ENCODE measurements around the gene TRPM3. TPM values are rescaled to one million over a fixed set of nuclear protein-coding genes. Genes with fewer than 3 reads are reported as not detected.

TRPM3 gene
- total and polyA plus RNA-seq, 9 of the 15 experiments (the other 6 are each of a cell fraction or from before 2014, with no cell fraction given) = 0.04 TPM; not detected in 8

DNA sequence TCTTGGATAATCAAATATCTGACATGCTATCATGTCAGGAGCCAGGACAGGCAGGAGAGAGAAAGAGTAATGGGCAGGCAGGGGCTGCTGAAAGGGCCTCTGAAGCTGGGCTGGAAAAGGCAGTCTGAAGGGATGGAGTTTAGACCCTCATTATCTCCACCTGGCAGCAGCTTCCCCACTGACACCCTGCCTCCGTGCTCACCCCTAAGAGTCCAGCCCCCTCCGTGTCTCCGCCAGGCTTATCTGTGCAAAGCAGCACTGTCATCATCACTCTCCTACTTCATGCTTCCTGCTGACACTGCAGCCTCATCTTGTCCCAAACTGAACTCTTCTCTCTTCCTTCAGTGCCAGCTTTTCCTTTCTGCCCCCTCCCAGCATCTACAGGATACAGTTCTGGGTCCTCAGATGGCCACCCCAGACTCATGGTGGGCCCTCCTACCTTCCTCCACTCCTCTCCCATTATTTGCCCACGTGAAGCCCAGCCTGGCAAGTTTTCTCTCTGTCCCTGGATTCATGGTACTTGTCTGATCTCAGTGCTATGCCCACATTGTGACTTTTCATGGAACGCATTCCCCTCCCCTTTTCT lies 636.1 kb downstream of the TRPM3 start (continued):
- no peak for TF ChIP-seq PHB (CRISPR knock-in tag; IDR thresholded peaks at IDR 0.05)
- TF ChIP-seq GTF2F1 (IDR thresholded peaks at IDR 0.05; ENCODE audit: low read depth, low read length) = no peak
- TF ChIP-seq CBX5 (IDR thresholded peaks at IDR 0.05; ENCODE audit: borderline replicate concordance, low read depth) = peak; percentile 25; the same call in 1 of the 2 replicates
- no peak for TF ChIP-seq ZNF274 (IDR thresholded peaks at IDR 0.05; ENCODE audit: borderline replicate concordance, low read depth, low read length)
- TF ChIP-seq ILK (tag; IDR thresholded peaks at IDR 0.05; ENCODE audit: borderline replicate concordance, low read depth) = no peak
- TF ChIP-seq, protein P1, sequence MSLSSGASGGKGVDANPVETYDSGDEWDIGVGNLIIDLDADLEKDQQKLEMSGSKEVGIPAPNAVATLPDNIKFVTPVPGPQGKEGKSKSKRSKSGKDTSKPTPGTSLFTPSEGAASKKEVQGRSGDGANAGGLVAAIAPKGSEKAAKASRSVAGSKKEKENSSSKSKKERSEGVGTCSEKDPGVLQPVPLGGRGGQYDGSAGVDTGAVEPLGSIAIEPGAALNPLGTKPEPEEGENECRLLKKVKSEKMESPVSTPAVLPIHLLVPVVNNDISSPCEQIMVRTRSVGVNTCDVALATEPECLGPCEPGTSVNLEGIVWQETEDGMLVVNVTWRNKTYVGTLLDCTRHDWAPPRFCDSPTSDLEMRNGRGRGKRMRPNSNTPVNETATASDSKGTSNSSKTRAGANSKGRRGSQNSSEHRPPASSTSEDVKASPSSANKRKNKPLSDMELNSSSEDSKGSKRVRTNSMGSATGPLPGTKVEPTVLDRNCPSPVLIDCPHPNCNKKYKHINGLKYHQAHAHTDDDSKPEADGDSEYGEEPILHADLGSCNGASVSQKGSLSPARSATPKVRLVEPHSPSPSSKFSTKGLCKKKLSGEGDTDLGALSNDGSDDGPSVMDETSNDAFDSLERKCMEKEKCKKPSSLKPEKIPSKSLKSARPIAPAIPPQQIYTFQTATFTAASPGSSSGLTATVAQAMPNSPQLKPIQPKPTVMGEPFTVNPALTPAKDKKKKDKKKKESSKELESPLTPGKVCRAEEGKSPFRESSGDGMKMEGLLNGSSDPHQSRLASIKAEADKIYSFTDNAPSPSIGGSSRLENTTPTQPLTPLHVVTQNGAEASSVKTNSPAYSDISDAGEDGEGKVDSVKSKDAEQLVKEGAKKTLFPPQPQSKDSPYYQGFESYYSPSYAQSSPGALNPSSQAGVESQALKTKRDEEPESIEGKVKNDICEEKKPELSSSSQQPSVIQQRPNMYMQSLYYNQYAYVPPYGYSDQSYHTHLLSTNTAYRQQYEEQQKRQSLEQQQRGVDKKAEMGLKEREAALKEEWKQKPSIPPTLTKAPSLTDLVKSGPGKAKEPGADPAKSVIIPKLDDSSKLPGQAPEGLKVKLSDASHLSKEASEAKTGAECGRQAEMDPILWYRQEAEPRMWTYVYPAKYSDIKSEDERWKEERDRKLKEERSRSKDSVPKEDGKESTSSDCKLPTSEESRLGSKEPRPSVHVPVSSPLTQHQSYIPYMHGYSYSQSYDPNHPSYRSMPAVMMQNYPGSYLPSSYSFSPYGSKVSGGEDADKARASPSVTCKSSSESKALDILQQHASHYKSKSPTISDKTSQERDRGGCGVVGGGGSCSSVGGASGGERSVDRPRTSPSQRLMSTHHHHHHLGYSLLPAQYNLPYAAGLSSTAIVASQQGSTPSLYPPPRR (CRISPR knock-in tag; IDR thresholded peaks at IDR 0.05; ENCODE audit: borderline replicate concordance) = no peak
- TF ChIP-seq SETDB1 (IDR thresholded peaks at IDR 0.05; ENCODE audit: low read length) = no peak
- TF ChIP-seq SAP30 (IDR thresholded peaks at IDR 0.05; ENCODE audit: borderline replicate concordance, insufficient read depth, low read depth, low read length, poor library complexity, severe bottlenecking) = no peak
- no peak for TF ChIP-seq STAG1 (CRISPR knock-in tag; IDR thresholded peaks at IDR 0.05; ENCODE audit: borderline replicate concordance)
- 0 out of 4 replicates have a peak, but pooled peaks of 1 of the 2 experiments have one; percentile 42 for TF ChIP-seq FOXK2 (conservative IDR thresholded peaks at IDR 0.05 in 1 of 2, IDR thresholded peaks at IDR 0.05 in 1 of 2; ENCODE audit: low read depth in 2 of 2)
- TF ChIP-seq TAF7 (tag; IDR thresholded peaks at IDR 0.05) = no peak
- TF ChIP-seq, protein P2, sequence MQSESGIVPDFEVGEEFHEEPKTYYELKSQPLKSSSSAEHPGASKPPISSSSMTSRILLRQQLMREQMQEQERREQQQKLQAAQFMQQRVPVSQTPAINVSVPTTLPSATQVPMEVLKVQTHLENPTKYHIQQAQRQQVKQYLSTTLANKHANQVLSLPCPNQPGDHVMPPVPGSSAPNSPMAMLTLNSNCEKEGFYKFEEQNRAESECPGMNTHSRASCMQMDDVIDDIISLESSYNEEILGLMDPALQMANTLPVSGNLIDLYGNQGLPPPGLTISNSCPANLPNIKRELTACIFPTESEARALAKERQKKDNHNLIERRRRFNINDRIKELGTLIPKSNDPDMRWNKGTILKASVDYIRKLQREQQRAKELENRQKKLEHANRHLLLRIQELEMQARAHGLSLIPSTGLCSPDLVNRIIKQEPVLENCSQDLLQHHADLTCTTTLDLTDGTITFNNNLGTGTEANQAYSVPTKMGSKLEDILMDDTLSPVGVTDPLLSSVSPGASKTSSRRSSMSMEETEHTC (IDR thresholded peaks at IDR 0.05) = no peak
- peak; percentile 36; the same call in 1 of the 2 replicates for TF ChIP-seq ELF1 (tag; IDR thresholded peaks at IDR 0.05)
- TF ChIP-seq, protein P3, sequence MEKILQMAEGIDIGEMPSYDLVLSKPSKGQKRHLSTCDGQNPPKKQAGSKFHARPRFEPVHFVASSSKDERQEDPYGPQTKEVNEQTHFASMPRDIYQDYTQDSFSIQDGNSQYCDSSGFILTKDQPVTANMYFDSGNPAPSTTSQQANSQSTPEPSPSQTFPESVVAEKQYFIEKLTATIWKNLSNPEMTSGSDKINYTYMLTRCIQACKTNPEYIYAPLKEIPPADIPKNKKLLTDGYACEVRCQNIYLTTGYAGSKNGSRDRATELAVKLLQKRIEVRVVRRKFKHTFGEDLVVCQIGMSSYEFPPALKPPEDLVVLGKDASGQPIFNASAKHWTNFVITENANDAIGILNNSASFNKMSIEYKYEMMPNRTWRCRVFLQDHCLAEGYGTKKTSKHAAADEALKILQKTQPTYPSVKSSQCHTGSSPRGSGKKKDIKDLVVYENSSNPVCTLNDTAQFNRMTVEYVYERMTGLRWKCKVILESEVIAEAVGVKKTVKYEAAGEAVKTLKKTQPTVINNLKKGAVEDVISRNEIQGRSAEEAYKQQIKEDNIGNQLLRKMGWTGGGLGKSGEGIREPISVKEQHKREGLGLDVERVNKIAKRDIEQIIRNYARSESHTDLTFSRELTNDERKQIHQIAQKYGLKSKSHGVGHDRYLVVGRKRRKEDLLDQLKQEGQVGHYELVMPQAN (IDR thresholded peaks at IDR 0.05; ENCODE audit: borderline replicate concordance) = no peak
- 0 out of 2 replicates have a peak, but pooled peaks have one; percentile 31 for TF ChIP-seq ZNF584 (CRISPR knock-in tag; IDR thresholded peaks at IDR 0.05; ENCODE audit: low read depth)
- peak; percentile 72 for TF ChIP-seq FOXM1 (IDR thresholded peaks at IDR 0.05; ENCODE audit: low read depth)
- no peak for TF ChIP-seq FOXM1 (CRISPR knock-in tag; IDR thresholded peaks at IDR 0.05; ENCODE audit: low read depth)
- no peak for TF ChIP-seq ZSCAN29 (IDR thresholded peaks at IDR 0.05)
- TF ChIP-seq, protein P4, sequence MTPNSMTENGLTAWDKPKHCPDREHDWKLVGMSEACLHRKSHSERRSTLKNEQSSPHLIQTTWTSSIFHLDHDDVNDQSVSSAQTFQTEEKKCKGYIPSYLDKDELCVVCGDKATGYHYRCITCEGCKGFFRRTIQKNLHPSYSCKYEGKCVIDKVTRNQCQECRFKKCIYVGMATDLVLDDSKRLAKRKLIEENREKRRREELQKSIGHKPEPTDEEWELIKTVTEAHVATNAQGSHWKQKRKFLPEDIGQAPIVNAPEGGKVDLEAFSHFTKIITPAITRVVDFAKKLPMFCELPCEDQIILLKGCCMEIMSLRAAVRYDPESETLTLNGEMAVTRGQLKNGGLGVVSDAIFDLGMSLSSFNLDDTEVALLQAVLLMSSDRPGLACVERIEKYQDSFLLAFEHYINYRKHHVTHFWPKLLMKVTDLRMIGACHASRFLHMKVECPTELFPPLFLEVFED (CRISPR knock-in tag; conservative IDR thresholded peaks at IDR 0.05) = peak; percentile 68; the same call in 1 of the 2 replicates

Data from K562 (cell line).